ENCODE measurements around the gene TUFT1. TPM values are rescaled to one million over a fixed set of nuclear protein-coding genes. Genes with fewer than 3 reads are reported as not detected.

Gene TUFT1
- total RNA-seq, 1 donor from 2014 or later, result 3.1 TPM

Small RNA genes within 50 kb of the gene (microRNA-seq; reads per million reads assigned to microRNA genes)
- gene MIR554 (ENCODE audit: borderline number of aligned reads), result not detected

Other genes starting within 250 kb of the TUFT1 start
- gene PI4KB, start 212.9 kb upstream of the TUFT1 start, total RNA-seq, result 46.8 TPM
- gene RFX5, start 193.1 kb upstream of the TUFT1 start, total RNA-seq, result 21.1 TPM
- gene SELENBP1, start 167.6 kb upstream of the TUFT1 start, total RNA-seq, result 99.1 TPM
- gene PSMB4, start 140.7 kb upstream of the TUFT1 start, total RNA-seq, result 175 TPM
- gene POGZ, start 80.8 kb upstream of the TUFT1 start, total RNA-seq, result 46.1 TPM
- 0.92 TPM for gene CGN, start 28.9 kb upstream of the TUFT1 start, total RNA-seq
- 33.7 TPM for gene SNX27, start 71.7 kb downstream of the TUFT1 start, total RNA-seq
- gene CELF3, start 176.5 kb downstream of the TUFT1 start, total RNA-seq, result not detected
- gene RIIAD1, start 181.2 kb downstream of the TUFT1 start, total RNA-seq, result 4.4 TPM
- 42.7 TPM for gene MRPL9, start 223.2 kb downstream of the TUFT1 start, total RNA-seq

Measured in left ventricle myocardium superior (tissue), 1 donor.